Measurements from ENCODE around the gene JAK1.

- TF ChIP-seq EZH2 (IDR thresholded peaks at IDR 0.05; ENCODE audit: low read length, unreplicated experiment) (no peak), CTCF (conservative IDR thresholded peaks at IDR 0.05; ENCODE audit: low read depth, low read length) (no peak)
These were observed 139.4 kb downstream of the JAK1 start for GRCh38 chr1:64826991-64827390.

Measured in PC-3 (cell line).